GM19324 (cell line): ENCODE results near the gene ANKRD45.
"Not testable (repeated sequence)": the region's sequence is repeated elsewhere in the genome, so short reads cannot be mapped to it uniquely, and the experiment has no call there.

Experiments
- ATAC-seq: cut with Tn5 transposase; IDR thresholded peaks from one replicate; pipeline ENCODE4 v1.9.1; 2021; ENCODE audit warnings: mild to moderate bottlenecking, moderate library complexity; ENCODE audit not compliant: unreplicated experiment, low FRiP score

Gene ANKRD45

GRCh38 chr1:173580658-173581057 lies 89.0 kb downstream of the ANKRD45 start:
- ATAC-seq: no peak

- no peak for ATAC-seq
Observed at GRCh38 chr1:173580071-173580470, 89.6 kb downstream of the ANKRD45 start.

GRCh38 chr1:173573596-173573995 lies 96.1 kb downstream of the ANKRD45 start:
- ATAC-seq: no peak

DNA sequence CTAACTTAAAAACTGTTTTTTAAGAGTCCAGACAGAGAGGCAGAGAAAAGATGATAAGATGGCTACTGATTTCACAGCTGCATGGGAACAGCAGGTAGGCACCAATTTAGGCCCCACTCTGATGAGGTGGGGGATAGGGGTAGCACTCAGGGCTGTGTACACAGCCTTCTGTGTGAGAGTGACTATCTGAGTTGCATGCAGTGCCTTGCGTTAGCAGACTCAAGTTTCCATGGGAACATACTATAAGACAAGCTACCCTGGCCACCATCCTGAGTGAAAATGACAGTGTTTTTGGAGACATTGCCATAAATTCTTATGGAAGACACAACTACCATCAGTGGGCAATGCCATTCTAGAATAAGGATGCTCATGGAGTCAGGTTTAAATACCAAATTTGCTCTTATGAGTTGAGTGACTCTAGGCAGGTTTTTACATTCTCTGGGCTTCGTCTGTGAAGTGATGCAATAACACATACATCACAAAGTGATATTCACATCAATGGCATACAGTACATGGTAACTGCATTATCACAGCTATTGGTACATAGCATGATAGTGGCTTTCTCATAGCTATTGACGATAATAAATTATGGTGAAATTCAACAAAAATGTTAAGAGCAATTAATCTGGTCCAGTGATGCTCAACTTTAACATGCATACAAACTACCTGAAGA lies 97.3 kb downstream of the ANKRD45 start:
- no peak for ATAC-seq

GRCh38 chr1:173570370-173571007 lies 99.2 kb downstream of the ANKRD45 start:
- no peak for ATAC-seq

DNA sequence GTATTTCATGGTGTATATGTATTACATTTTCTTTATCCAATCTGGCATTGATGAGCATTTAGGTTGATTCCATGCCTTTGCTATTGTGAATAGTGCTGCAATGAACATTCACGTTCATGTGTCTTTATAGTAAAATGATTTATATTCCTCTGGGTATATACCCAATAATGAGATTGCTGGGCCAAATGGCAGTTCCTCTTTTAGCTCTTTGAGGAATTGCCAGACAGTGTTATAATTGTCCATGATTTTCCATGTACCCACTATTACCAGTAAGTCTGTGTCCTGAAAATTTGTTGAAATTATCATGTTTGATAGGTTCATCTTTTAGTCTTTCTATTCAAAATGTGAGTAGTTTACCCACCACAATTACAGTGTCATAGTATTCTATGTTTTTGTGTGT lies 101.2 kb downstream of the ANKRD45 start:
- no peak for ATAC-seq

- ATAC-seq: not testable (repeated sequence)
Observed at GRCh38 chr1:173563846-173564245, 105.8 kb downstream of the ANKRD45 start.

DNA sequence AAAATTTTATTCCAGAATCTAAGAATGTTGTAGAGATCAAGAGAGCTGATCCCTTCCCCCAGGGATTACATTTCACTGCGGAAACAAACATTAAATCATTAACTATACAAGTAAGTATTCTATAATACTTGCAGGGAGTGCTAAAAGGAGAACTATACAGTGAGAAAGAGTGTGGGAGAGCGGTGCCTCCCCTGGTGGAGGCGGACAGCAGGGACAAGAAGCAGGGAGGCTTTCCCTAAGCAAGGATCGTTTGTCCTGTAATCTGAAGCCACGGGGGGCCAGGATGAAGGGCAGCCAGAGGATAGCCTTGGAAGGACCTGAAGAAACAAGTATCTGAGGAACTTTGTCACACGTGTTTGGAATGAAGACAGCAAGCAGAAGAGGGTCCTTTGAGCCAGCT lies 106.8 kb downstream of the ANKRD45 start:
- ATAC-seq: no peak

DNA sequence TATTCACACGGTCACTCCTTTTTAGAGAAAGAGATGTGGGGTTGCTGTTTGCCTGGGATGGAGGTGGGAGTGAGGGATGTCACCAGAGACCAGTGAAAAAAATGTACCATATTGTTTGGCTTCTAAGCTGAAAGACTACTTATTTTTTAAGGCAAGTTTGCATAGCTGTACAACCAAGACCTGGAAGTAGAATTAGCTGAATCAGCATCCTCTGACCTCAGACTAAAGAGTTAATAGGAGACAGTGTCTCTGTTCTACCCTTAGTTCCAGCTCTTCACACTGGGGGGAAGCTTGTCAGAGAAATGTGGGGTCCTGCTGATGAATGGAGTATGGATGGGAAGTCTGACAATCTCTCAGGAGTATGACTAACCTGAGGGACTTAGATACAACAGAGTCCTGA lies 108.4 kb downstream of the ANKRD45 start:
- ATAC-seq: no peak

GRCh38 chr1:173560285-173560880 lies 109.3 kb downstream of the ANKRD45 start:
- no peak for ATAC-seq
